ENCODE results near the gene OTOGL. TPM values are rescaled to one million over a fixed set of nuclear protein-coding genes. Genes with fewer than 3 reads are reported as not detected.

The OTOGL gene
- polyA plus RNA-seq, 1 donor from 2014 or later, result 0.33 TPM

DNA sequence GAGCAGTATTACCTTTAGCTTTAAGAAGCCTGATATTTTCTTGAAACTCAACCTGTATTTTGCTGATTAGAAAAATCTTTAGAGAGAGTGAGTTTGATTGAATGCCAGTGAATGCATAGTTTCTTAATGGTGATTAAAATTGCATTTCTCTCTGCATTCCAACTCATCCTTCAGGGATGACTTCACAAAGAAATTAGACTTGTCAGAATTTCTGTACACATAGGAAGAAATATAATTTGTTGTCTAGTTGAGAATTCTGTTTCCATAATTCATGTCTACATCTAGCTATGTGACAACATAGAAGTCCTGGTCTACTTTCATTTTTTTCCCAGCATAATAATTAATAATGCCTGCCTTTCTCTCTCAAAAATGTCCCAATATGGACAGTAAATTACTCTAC, 136.6 kb downstream of the OTOGL start:
- no peak overlapping the region for H2AFZ ChIP-seq (ENCODE audit: low read depth, low read length)
- H3K9me3 ChIP-seq (ENCODE audit: low read length), result no peaks in the 10 kb centered on the region
- no peaks in the 10 kb centered on the region for H3K36me3 ChIP-seq (ENCODE audit: insufficient read depth, low read length)
- no peaks in the 10 kb centered on the region for H3K27me3 ChIP-seq (ENCODE audit: insufficient read depth, low read depth, low read length)
- no peak overlapping the region for H3K9ac ChIP-seq (ENCODE audit: low read length)
- no peak overlapping the region for H3K4me3 ChIP-seq (ENCODE audit: low read length)
- H3K9me2 ChIP-seq (ENCODE audit: insufficient read depth, low read length), result no peaks in the 10 kb centered on the region
- H3F3A ChIP-seq (ENCODE audit: insufficient read depth, low read length, poor library complexity, severe bottlenecking), result no peaks in the 10 kb centered on the region
- H3K4me2 ChIP-seq (ENCODE audit: low read length), result no peak overlapping the region
- TF ChIP-seq, protein P1, sequence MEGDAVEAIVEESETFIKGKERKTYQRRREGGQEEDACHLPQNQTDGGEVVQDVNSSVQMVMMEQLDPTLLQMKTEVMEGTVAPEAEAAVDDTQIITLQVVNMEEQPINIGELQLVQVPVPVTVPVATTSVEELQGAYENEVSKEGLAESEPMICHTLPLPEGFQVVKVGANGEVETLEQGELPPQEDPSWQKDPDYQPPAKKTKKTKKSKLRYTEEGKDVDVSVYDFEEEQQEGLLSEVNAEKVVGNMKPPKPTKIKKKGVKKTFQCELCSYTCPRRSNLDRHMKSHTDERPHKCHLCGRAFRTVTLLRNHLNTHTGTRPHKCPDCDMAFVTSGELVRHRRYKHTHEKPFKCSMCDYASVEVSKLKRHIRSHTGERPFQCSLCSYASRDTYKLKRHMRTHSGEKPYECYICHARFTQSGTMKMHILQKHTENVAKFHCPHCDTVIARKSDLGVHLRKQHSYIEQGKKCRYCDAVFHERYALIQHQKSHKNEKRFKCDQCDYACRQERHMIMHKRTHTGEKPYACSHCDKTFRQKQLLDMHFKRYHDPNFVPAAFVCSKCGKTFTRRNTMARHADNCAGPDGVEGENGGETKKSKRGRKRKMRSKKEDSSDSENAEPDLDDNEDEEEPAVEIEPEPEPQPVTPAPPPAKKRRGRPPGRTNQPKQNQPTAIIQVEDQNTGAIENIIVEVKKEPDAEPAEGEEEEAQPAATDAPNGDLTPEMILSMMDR (IDR thresholded peaks at IDR 0.05; ENCODE audit: poor library complexity, severe bottlenecking), result no peak
- no peak for TF ChIP-seq POLR2AphosphoS5 (IDR thresholded peaks at IDR 0.05)
- TF ChIP-seq EZH2 (IDR thresholded peaks at IDR 0.05; ENCODE audit: borderline replicate concordance, insufficient read depth, low read length, poor library complexity, severe bottlenecking), result no peak
- TF ChIP-seq, protein P2, sequence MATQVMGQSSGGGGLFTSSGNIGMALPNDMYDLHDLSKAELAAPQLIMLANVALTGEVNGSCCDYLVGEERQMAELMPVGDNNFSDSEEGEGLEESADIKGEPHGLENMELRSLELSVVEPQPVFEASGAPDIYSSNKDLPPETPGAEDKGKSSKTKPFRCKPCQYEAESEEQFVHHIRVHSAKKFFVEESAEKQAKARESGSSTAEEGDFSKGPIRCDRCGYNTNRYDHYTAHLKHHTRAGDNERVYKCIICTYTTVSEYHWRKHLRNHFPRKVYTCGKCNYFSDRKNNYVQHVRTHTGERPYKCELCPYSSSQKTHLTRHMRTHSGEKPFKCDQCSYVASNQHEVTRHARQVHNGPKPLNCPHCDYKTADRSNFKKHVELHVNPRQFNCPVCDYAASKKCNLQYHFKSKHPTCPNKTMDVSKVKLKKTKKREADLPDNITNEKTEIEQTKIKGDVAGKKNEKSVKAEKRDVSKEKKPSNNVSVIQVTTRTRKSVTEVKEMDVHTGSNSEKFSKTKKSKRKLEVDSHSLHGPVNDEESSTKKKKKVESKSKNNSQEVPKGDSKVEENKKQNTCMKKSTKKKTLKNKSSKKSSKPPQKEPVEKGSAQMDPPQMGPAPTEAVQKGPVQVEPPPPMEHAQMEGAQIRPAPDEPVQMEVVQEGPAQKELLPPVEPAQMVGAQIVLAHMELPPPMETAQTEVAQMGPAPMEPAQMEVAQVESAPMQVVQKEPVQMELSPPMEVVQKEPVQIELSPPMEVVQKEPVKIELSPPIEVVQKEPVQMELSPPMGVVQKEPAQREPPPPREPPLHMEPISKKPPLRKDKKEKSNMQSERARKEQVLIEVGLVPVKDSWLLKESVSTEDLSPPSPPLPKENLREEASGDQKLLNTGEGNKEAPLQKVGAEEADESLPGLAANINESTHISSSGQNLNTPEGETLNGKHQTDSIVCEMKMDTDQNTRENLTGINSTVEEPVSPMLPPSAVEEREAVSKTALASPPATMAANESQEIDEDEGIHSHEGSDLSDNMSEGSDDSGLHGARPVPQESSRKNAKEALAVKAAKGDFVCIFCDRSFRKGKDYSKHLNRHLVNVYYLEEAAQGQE (IDR thresholded peaks at IDR 0.05; ENCODE audit: borderline replicate concordance), result no peak
- no peak for TF ChIP-seq TAF1 (IDR thresholded peaks at IDR 0.05; ENCODE audit: low read depth)
- no peak for TF ChIP-seq EP300 (conservative IDR thresholded peaks at IDR 0.05; ENCODE audit: poor library complexity, severe bottlenecking)
- no peak for TF ChIP-seq RAD21 (conservative IDR thresholded peaks at IDR 0.05)
- TF ChIP-seq SMC3 (conservative IDR thresholded peaks at IDR 0.05; ENCODE audit: poor library complexity), result no peak
- TF ChIP-seq MXI1 (conservative IDR thresholded peaks at IDR 0.05; ENCODE audit: poor library complexity, severe bottlenecking), result no peak
- no peaks in the 10 kb centered on the region for H4K20me1 ChIP-seq (ENCODE audit: insufficient read depth)
- H3K27ac ChIP-seq (ENCODE audit: low read length), result no peak overlapping the region
- no peaks in the 10 kb centered on the region for H3K79me2 ChIP-seq (replicated peaks; ENCODE audit: insufficient read depth, low read length)

DNA sequence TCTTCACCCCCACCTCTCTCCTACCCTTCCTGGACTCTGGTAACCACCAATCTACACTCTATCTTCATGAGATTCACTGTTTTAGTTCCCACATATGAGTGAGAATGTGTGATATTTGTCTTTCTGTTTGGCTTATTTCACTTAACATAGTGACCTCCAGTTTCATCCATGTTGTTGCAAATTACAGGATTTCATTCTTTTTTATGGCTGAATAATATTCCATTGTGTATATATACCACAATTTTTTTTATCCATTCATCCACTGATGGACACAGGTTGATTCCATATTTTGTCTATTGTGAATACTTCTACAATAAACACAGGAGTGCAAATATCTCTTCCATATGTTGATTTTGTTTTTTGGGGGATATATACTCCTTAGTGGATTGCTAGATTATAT, 140.5 kb downstream of the OTOGL start:
- H3K4me3 ChIP-seq (ENCODE audit: low read length), result no peak overlapping the region
- H4K20me1 ChIP-seq (ENCODE audit: insufficient read depth), result no peaks in the 10 kb centered on the region
- no peaks in the 10 kb centered on the region for H3K27me3 ChIP-seq (ENCODE audit: insufficient read depth, low read depth, low read length)
- TF ChIP-seq RAD21 (conservative IDR thresholded peaks at IDR 0.05) (no peak), MXI1 (conservative IDR thresholded peaks at IDR 0.05; ENCODE audit: poor library complexity, severe bottlenecking) (no peak), EZH2 (IDR thresholded peaks at IDR 0.05; ENCODE audit: borderline replicate concordance, insufficient read depth, low read length, poor library complexity, severe bottlenecking) (no peak), EP300 (conservative IDR thresholded peaks at IDR 0.05; ENCODE audit: poor library complexity, severe bottlenecking) (no peak), POLR2AphosphoS5 (IDR thresholded peaks at IDR 0.05) (no peak), TAF1 (IDR thresholded peaks at IDR 0.05; ENCODE audit: low read depth) (no peak)
- TF ChIP-seq, protein P2 (IDR thresholded peaks at IDR 0.05; ENCODE audit: borderline replicate concordance), result no peak
- no peaks in the 10 kb centered on the region for H3K9me3 ChIP-seq (ENCODE audit: low read length)
- no peaks in the 10 kb centered on the region for H3K36me3 ChIP-seq (ENCODE audit: insufficient read depth, low read length)
- no peak overlapping the region for H3K4me2 ChIP-seq (ENCODE audit: low read length)
- H2AFZ ChIP-seq (ENCODE audit: low read depth, low read length), result no peak overlapping the region
- no peaks in the 10 kb centered on the region for H3K79me2 ChIP-seq (replicated peaks; ENCODE audit: insufficient read depth, low read length)
- H3F3A ChIP-seq (ENCODE audit: insufficient read depth, low read length, poor library complexity, severe bottlenecking), result no peaks in the 10 kb centered on the region
- no peaks in the 10 kb centered on the region for H3K9me2 ChIP-seq (ENCODE audit: insufficient read depth, low read length)
- no peak overlapping the region for H3K27ac ChIP-seq (ENCODE audit: low read length)
- no peak overlapping the region for H3K9ac ChIP-seq (ENCODE audit: low read length)

All from neural cell (in vitro differentiated cells).